ENCODE data around the gene CCDC172.

- TF ChIP-seq CTCF (conservative IDR thresholded peaks at IDR 0.05; ENCODE audit: low read depth, low read length), result no peak
- TF ChIP-seq EZH2 (IDR thresholded peaks at IDR 0.05; ENCODE audit: low read length, unreplicated experiment), result no peak
Measured at GRCh38 chr10:116418389-116418788, 94.1 kb downstream of the CCDC172 start.

Data from PC-3 (cell line).